Measurements from ENCODE around the gene POLR1A.

Gene POLR1A

DNA sequence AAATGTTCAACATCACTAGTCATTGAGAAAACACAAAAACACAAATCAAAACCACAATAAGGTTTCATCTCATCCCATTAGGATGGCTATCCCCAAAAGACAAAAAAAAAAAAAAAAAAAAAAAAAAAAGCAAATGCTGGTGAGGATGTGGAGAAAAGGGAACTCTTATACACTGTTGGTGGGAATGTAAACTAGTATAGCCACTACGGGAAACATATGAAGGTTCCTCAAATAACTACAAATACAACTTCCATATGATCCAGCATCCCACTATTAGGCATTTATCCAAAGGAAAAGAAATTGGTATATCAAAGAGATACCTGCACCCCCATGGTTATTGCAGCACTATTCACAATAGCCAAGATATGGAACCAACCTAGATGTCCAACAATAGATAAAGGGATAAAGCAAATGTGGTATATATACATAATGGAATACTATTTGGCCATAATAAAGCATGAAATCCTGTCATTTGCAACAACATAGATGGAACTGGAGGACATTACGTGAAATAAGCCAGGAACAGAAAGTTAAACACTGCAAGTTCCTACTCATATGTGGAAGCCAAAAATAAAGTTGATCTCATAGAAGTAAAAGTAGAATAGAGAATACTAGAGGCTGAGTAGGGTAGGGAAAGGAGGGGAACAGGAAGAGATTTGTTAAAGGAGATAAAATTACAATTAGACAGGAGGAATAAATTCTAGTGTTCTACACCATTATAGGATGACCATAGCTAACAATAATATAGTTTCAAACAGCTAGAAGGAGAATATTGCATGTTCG is 8.4 kb downstream of the POLR1A start:
- DNase-seq (ENCODE audit: low read depth): no peak

DNA sequence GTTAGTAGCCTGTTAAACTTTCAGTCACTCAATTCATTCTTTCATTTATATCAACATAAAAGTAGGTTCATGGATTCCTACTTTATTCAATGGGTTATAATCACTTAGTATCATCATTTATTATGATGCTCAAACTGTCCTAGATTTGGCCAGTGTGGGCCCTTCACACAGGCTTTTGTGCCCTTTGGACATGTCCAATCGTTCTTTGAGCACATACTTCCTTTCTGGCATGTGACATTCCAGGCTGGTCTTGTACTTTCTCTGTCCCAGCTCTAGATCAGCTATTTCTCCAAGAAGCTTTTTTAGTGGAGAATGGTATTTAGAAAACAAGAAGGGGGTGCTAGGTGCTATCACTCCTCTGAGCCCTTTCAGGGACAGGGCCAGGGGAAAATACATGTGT is 11.5 kb downstream of the POLR1A start:
- DNase-seq (ENCODE audit: low read depth): no peak

DNA sequence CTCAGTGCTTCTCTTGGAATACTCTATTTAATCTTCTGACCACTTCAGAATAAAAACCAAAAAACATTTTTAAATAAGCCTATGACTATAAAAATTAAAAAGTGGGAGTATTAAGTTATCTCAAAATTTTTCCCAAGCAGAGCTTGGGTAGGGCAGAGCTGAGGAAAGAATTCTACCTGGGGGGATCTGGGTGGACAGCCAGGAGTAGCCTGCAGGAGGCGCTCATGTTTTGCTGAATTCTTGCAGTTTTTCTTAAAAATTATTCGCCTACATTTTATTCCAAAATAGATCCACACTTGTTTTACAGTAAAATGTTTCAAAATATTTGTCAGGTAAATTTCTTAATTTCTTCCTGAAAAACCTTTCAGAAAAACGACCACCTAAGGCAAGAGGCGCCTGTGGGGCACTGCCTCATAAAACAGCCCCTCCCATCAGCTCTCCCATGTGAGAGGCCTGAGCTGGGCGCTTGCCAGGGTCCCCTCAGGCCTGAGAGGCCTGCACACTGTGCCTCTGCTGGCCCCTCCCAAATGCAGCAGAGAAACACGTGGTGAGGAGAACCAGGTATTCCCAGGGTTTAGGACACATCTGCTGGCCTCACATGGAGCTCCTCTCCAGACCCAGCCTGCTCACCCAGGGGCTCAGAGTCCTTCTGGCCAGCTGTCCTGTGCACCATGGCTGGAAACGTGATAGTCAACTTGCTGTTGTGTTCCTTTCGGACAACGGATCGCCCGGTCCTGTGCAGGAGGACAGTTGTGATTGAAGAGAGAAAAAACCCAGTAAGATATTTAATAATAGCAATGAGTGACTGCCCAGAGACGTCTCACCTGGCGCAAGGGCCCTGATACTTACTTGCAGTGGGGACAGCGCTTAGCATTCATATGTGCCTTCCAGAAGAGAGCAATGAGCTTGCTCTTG is 17.5 kb downstream of the POLR1A start:
- DNase-seq (ENCODE audit: low read depth): no peak

DNA sequence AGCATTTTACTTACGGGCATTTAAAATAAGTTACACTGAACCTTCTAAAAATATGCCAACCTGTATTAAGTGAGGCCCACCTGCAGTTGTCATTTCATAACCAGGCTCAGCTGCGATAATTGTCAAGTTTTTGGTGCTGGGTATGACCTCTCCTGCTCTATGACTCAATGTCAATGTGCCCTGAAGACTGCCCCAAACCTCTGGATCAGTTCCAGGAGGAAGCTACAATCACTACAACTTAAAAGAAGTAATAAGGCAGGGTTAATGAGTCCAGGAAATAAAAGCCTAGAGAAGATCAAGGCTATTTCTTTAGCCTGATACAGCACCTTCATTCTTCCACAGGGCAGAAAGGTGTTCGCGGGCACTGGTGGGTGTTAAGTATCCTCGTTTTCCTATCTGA is 22.9 kb downstream of the POLR1A start:
- DNase-seq (ENCODE audit: low read depth): no peak

DNA sequence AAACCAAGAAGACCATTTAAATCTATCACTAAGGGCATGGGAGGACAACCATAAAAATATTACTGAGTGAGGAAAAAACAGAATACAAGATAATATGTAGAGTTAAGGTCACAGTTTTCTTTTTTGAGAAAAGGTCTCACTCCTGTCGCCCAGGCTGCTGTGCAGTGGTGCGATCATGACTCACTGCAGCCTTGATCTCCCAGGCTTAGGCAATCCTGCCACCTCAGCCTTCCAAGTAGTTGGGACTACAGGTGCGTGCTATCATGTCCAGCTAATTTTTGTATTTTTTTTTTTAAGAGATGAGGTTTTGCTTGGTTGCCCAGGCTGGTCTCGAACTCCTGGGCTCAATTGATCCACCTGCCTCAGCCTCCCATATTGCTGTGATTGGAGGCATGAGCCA is 24.0 kb downstream of the POLR1A start:
- no peak for DNase-seq (ENCODE audit: low read depth)

DNA sequence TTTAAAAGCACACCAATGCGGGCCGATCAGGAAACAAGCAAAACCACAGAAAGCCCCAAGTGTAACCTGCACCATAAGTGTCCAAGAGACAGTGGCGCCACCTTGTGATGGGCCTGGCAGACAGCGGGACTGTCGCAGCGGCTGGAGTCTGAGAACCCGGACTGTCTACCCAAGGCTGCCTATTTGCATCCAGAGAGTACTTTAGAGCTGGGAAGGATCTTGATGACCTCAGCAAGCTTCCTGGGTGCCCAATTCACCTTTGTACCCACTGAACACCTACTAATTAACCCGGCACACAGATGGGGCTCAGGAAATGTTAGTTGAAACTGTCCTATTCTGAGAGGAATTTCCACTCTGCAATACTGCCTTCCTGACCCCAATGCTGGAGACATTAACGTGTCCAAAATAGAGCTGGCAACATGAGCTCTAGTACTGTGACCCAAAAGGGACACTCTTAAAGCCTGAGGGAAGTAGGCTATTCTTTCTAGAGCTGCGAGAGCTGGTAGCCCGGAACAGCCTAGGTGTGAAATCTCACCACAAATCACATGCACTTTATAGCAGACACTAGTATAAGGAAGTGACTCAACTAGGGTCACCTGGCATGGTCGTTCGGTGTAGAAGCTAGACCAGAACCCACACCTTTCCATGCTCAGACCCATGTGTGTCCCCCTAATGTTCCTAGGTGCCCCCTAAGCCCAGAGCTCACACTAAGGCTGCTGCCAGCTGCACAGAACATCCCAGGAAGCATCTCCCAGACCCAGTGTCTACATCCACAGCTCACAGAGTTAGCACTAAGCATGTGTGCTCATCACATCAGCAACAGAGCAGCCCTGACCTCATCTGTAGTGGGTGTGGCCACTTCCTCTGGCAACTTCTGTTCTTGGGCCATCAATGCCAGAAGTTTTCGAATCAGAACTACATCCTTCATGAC is 25.4 kb downstream of the POLR1A start:
- peak; percentile 69 for DNase-seq (ENCODE audit: low read depth)

DNA sequence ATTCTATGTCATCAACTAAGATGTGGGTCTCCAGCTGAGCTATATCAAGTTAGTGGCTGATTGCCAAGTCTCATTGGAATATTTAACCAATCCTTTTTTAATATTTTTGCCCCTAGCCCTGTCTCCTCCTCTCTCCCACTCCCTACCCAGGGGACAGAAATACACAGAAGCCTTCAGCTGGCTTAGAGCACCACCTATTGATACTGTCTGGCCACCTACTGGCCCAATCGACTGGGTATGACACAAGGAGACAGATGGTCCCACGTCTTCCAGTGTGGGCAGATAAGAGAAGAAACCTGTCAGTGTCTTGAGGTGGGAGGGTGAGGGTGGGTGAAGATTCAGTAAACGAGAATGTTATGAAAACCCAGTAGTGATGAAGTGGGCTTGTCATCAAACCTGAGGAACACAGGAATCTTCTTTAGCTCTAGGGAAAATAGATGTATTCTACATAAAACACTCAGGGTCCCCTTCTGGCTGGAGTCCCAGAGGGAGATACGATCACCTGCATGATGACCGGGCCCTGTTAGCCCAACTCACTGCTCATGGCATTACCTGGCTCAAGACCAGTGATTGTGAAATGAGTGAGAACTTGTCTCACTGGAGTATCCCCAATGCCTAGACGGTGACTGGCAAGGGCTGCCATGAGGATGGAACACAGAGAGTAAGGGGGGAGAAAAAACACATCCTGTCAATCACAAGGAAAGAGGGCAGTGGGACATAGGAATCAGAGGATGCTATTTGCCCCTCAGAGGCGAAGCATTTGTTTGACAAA is 26.7 kb downstream of the POLR1A start:
- peak; percentile 8 for DNase-seq (ENCODE audit: low read depth)

DNA sequence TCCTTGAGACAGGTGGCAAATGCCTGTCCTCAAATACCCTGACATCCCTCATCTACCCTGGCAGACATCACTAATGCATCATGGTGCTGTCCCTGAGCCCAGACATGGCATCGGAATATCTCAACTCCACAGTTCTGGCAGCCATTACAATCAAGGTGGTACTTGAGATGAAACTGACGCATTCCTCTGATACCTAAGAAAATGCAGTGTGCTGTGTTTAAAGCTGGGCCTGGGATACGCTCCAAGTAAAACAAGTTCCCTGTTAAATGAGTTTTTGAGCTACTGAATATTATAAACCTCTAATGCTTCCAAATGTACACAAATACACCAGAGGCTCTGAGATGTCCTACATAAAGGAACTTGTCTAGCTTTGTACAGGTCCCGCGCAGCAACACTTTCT is 29.8 kb downstream of the POLR1A start:
- DNase-seq (ENCODE audit: low read depth): no peak

DNA sequence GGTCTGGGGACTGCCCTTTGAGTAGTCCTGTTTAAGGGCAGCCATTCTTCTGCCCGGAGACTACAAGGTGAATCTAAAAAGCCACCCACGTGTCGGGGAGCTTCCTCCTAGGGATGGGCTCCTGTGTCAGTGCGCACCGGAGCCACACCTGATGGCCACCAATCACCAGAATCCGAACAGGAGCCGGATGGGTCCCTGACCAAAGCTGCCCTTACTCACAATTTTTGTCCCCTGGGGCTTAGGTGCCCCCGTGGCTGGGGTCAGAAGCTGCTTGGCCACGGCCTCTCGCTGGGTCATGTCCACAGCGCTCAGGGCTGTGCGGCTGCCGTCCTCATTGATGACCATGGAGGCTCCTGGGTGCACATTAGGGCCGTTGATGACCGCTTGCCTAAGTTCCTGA is 30.9 kb downstream of the POLR1A start:
- DNase-seq (ENCODE audit: low read depth): no peak

DNA sequence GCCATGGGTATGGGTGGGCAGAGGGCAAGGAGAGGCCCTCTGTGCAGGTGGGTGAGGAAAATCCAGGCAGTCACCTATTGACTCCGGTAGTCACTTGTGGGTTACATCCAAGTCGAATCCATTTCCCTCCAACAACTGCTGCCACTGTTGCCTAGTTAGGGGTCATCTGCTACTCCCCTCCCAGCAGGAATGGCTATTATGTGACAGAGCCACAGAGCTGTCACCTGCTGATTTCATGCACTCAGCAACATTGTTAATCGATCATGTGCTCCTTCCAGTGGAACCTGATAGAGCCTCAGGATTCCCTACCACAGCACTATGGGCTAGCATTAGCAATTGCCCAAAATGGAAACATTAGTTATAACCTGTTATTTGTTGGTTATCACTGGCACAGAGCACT is 31.4 kb downstream of the POLR1A start:
- DNase-seq (ENCODE audit: low read depth): no peak

DNA sequence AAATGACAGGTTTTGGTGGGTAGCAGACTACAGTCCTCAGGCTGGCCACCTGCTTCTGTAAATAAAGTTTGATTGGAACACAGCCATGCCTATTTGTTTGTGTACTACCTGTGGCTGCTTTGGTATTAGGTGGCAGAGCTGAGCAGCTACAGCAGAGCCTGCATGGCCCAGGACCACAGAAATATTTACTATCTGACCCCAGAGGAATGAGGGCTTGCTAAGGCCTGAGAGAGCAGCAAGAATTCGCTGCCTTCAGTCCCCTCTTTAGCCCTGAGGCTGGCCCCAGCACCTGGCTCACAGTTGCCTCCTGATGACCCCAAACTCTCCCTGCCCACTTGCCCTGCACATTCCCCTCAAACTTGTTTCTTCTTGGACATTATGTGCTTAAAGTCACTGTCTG is 32.5 kb downstream of the POLR1A start:
- no peak for DNase-seq (ENCODE audit: low read depth)

DNA sequence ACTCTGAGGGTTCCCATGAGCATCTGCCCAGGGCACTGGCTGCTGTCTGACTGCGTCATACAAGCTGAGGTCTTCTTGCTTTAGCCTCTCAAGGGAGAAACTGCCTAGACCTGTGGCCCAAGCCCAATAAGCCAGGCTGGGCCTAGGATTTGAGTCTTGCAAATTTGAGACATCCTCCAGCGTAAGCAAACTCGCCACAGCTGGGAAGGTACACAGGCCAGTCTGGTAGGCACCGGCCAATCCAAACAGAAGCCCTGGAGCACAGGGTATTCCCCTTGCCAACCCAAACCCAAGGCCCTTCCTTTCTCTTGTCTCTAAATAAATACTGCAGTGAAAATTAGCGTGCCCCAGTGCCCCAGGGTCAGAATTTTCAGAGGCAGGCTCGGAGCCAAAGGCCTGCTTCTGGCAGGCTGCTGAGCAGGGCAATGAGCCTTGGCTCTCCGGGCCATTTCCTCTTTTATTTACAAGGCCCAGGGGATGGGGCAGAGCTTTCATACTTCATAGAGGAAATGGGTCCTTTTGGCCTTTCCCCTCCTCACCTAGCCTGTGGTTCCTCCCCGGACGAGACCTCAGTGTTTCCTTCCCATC is 33.3 kb downstream of the POLR1A start:
- no peak for DNase-seq (ENCODE audit: low read depth)

DNA sequence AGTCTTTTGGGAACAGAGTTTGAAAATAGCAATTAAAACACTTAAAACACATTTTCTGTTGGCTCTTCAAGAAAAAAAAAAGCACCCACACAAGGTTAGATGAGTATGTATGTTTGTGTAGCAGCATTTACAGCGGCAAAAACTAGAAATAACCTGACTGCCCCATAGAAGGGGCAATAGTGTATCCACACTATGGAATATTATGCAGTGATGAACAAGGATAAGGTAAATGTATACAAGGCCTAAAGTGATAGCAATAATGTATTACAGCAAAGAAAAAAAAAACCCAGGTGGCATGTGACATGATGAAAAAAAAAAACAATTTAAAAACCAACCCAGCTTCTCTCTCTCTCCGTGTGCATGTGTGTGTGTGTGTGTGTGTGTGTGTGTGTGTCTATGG is 34.8 kb downstream of the POLR1A start:
- DNase-seq (ENCODE audit: low read depth): no peak

DNA sequence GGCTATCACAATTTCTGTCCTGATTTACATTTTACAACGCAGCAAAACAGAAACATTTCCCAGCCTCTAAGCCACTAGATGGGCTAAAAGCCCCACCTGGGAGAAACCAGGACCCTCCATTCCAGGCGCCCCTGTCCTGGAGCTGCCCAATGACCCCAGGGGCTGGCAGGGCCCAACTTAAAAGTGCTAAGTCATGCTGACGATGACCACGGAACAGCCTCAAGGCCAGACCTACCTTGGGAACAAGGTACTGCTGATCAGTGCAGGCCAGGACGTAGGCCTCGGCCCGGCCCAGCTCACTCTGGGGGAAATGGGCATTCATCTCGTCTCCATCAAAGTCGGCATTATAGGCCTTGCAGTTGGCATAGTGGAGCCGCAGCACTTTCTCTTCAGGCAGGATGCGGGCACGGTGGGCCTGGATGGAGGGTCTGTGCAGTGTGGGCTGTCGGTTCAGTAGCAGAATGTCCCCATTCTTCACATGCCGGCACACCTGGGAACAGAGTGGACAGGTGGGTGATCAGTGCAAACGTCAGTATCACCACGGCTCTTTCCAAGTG is 35.8 kb downstream of the POLR1A start:
- DNase-seq (ENCODE audit: low read depth): no peak

DNA sequence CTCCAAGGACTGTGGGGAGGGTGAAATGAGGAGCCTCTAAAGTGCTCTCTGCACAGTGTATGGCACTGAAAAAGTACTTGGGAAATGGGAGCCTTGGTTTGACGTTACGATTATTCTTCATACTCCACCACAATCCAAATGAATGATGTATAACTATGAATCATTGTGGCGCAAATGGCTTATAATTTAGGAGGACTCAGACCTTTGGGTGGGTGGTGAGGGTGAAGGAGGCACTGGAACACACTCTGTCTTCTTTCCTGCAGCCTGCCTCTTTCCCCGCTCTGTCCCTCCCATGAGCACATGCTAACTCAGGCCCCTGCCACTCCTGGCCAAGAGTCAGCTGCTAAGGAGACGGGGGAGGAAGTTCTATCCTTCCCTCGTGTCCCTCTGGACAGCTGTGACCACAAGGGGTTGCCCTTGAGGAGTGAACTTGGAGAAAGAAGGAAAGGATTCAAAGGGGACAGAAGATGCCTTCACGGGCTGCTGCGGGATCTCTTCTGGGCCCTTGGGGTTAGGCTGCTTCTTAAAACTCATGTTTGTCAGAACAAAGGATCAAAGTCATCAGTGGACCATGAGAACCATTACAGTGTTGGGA is 36.5 kb downstream of the POLR1A start:
- DNase-seq (ENCODE audit: low read depth): no peak

DNA sequence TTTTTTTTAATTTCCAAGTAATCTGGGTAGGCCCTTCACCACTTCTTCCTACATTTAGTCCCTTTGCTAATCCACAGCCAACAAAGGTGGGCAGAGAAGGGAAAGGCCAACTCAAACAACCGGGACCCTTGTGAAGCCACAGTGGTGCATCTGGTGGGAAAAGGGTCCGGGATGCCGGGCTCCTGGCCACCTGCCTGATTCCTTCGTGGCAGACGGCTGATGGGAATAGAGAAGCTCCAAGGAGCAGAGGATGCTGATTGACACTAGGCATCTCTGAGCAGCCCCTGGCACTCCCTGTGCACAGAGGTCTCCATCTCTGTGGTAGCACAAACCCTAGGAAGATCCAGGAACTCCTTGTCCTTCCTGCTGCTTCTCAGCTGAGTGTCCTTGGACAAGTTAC is 37.0 kb downstream of the POLR1A start:
- DNase-seq (ENCODE audit: low read depth): no peak

DNA sequence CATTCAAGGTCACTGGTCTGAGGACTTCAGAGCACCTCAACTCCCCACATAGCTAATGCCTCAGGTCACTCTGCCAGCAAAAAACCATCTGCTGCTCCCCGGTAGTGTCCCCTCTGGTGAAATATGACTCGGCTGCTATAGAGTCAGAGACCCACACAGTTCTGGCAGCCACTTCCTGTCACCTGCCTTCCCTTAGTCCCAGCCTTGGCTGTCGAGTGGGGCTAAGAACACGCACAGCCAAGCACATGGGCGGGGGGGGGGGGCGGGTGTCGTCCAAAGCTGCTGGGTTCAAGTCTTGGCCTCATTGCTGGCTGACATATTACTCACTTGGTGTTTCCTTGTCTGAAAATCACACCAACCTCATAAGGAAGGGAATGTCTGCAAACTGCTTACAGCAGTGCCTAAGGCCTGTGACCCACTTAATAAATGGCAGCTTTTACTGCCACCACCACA is 37.5 kb downstream of the POLR1A start:
- DNase-seq (ENCODE audit: low read depth): peak; percentile 15

DNA sequence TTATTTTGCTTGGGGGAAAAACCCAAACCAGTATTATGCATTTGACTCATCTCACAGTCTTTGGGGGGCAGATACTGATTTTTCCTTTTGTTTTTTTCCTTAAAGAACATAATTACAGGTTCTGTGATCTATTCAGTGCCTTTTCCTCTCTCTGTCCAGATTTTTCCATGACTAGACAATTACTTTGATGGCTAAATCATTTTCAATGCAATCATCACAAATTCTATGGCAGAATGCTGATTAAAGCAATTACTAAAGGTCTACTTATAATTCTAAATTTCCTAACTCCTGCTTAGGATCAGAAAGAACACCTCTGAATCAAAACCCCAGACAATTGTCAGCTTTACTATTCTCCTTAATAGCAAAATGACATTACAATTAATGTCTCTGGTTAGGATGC is 38.8 kb downstream of the POLR1A start:
- DNase-seq (ENCODE audit: low read depth): no peak

DNA sequence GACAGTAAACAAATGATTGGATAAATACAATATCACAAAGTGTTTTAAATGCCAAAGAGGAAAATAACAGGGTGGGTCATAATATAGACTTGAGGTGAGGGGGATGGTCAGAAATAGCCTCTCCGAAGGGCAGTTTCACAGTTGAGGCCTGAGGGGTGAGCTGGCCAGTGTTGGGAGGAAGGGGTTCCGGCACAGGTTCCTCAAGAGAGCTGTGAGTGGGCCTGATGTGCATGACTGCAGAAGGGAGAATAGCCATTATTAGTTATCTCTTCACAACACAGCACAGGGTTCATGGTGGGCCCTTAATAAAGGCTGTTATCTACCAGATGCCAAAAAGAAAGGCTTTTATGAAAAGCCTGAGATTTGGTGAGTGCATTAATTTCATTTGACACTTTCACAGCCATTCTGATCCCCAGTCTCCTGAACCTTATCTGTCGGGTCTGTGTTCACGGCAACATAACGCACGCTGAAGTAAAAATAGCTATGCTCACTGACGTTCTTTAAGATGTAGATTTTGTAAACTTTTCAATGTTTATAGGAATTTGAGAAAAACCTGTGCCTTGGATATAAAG is 39.6 kb downstream of the POLR1A start:
- no peak for DNase-seq (ENCODE audit: low read depth)

DNA sequence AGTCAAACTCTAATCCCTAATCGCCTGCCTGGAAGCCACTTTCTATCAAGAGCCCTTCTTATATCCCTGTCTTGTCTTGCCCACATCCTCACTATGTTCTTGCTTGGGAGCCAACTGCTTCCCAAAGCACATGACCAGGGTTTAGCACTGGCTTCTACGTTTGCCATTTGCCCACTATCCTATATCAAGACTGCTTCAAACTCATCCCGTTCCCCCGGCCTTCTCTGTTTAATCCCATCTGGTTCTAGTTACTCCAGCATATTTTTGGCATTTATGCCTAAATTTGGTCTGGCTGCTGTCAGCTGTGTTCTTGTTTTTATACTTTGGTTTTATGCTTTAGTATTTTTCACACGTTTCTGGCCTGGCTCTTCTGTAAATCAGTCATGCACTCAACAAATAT is 40.2 kb downstream of the POLR1A start:
- no peak for DNase-seq (ENCODE audit: low read depth)
